Activated CD4-positive, alpha-beta T cell treated with anti-CD3 and anti-CD28 coated beads for 1 hour (primary cell): ENCODE measurements around the gene SIRPB2.
A peak's percentile ranks its signal among the peaks of the same experiment; 100 is the strongest.

Experiments used
- DNase-seq: peaks from one replicate; pipeline ENCODE4 v3.0.0-alpha.2; 2020

SIRPB2 gene

GRCh38 chr20:1469925-1470571, 21.2 kb downstream of the SIRPB2 start:
- DNase-seq, result no peak

GRCh38 chr20:1469306-1469905, 21.8 kb downstream of the SIRPB2 start:
- DNase-seq, result no peak

- no peak for DNase-seq
Measured at GRCh38 chr20:1468117-1468624, 23.0 kb downstream of the SIRPB2 start.

GRCh38 chr20:1467355-1468116, 23.7 kb downstream of the SIRPB2 start:
- no peak for DNase-seq

- no peak for DNase-seq
Measured at GRCh38 chr20:1467082-1467354, 24.2 kb downstream of the SIRPB2 start.

GRCh38 chr20:1466211-1467081, 24.8 kb downstream of the SIRPB2 start, which contains the start of gene NSFL1C:
Gene NSFL1C (minus strand): TSS chr20:1466849. CDS start chr20:1466824, 25 bp downstream.
- peak; percentile 94 for DNase-seq

GRCh38 chr20:1465470-1466210, 25.6 kb downstream of the SIRPB2 start:
- no peak for DNase-seq

GRCh38 chr20:1463971-1464570, 27.1 kb downstream of the SIRPB2 start:
- no peak for DNase-seq

GRCh38 chr20:1462834-1463233, 28.4 kb downstream of the SIRPB2 start:
- DNase-seq, result no peak

- no peak for DNase-seq
Measured at GRCh38 chr20:1462001-1462400, 29.2 kb downstream of the SIRPB2 start.

GRCh38 chr20:1460275-1460674, 30.9 kb downstream of the SIRPB2 start:
- no peak for DNase-seq

- DNase-seq, result no peak
Measured at GRCh38 chr20:1457992-1458391, 33.2 kb downstream of the SIRPB2 start.

- no peak for DNase-seq
Measured at GRCh38 chr20:1456300-1456699, 34.9 kb downstream of the SIRPB2 start.

GRCh38 chr20:1450926-1451491, 40.2 kb downstream of the SIRPB2 start:
- DNase-seq, result no peak

- DNase-seq, result no peak
Measured at GRCh38 chr20:1449370-1449769, 41.9 kb downstream of the SIRPB2 start.

GRCh38 chr20:1448081-1448620, 43.1 kb downstream of the SIRPB2 start:
- no peak for DNase-seq

GRCh38 chr20:1446536-1446935, 44.7 kb downstream of the SIRPB2 start:
- DNase-seq, result no peak

GRCh38 chr20:1443085-1443484, 48.1 kb downstream of the SIRPB2 start:
- DNase-seq, result no peak

- no peak for DNase-seq
Measured at GRCh38 chr20:1442304-1442703, 48.9 kb downstream of the SIRPB2 start.

- no peak for DNase-seq
Measured at GRCh38 chr20:1441133-1441532, 50.1 kb downstream of the SIRPB2 start.

GRCh38 chr20:1440024-1440423, 51.2 kb downstream of the SIRPB2 start:
- DNase-seq, result no peak
